Ishikawa (cell line): ENCODE results near the gene TIAM2.

Experiments used
- CEBPB ChIP-seq: IDR thresholded peaks from 2 replicates; pipeline ENCODE4 v1.6.1; 2012
- CREB1 ChIP-seq: IDR thresholded peaks from 2 replicates; pipeline ENCODE4 v1.6.1; 2012; ENCODE audit warnings: low read depth
- EGR1 ChIP-seq: IDR thresholded peaks from 2 replicates; pipeline ENCODE4 v1.6.1; 2012
- EP300 ChIP-seq: IDR thresholded peaks from 2 replicates; pipeline ENCODE4 v1.6.1; 2012; ENCODE audit warnings: borderline replicate concordance
- FOXM1 ChIP-seq: IDR thresholded peaks from 2 replicates; pipeline ENCODE4 v1.6.1; 2012; ENCODE audit warnings: low read depth, borderline replicate concordance
- NFIC ChIP-seq: IDR thresholded peaks from 2 replicates; pipeline ENCODE4 v1.6.1; 2012
- RAD21 ChIP-seq: IDR thresholded peaks from 2 replicates; pipeline ENCODE4 v1.6.1; 2012; ENCODE audit warnings: low read depth
- TAF1 ChIP-seq: IDR thresholded peaks from 2 replicates; pipeline ENCODE4 v1.6.1; 2012; ENCODE audit warnings: low read depth, mild to moderate bottlenecking
- TCF12 ChIP-seq: IDR thresholded peaks from 2 replicates; pipeline ENCODE4 v1.6.1; 2012; ENCODE audit warnings: low read depth
- TEAD4 ChIP-seq: IDR thresholded peaks from 2 replicates; pipeline ENCODE4 v1.6.1; 2012
- YY1 ChIP-seq: IDR thresholded peaks from 2 replicates; pipeline ENCODE4 v1.6.1; 2012; ENCODE audit warnings: low read depth
- ZBTB7A ChIP-seq: IDR thresholded peaks from 2 replicates; pipeline ENCODE4 v1.6.1; 2012; ENCODE audit warnings: low read depth
- TF ChIP-seq, protein P1 (sequence below): IDR thresholded peaks from 2 replicates; pipeline ENCODE4 v1.6.1; 2012; ENCODE audit warnings: low read depth, mild to moderate bottlenecking
- TF ChIP-seq, protein P2 (sequence below): IDR thresholded peaks from 2 replicates; pipeline ENCODE4 v1.6.1; 2012

TIAM2 gene

DNA sequence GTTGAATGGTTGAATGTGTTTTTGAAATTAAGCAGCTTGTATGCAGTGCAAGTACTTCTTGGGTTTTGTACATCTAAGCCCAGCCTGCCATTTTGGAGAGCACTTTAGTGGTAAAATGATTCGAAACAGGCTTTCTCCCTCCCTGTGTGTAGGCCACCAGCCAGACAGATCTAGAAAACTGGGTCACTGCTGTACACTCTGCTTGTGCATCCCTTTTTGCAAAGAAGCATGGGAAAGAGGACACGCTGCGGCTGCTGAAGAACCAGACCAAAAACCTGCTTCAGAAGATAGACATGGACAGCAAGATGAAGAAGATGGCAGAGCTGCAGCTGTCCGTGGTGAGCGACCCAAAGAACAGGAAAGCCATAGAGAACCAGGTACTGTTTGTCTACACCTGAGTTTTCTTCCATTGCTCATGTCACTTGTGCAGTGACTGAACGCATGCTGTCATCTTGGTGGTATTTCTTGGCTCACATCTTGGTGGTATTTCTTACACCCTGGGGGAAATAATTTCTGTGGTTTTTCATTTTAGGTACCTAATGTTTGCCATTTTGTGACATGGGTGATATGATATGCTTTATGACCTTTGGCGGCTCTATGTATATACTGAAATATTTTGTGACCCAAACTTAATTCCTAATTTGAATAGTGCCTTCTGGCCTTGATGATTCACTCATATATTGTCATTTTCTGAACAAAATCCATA is 153.0 kb downstream of the TIAM2 start:
- TF ChIP-seq NFIC (no peak), CEBPB (no peak), TEAD4 (no peak), FOXM1 (no peak), ZBTB7A (no peak), EP300 (no peak), TCF12 (no peak), CREB1 (no peak), TAF1 (no peak), EGR1 (no peak)
- TF ChIP-seq, protein P1, sequence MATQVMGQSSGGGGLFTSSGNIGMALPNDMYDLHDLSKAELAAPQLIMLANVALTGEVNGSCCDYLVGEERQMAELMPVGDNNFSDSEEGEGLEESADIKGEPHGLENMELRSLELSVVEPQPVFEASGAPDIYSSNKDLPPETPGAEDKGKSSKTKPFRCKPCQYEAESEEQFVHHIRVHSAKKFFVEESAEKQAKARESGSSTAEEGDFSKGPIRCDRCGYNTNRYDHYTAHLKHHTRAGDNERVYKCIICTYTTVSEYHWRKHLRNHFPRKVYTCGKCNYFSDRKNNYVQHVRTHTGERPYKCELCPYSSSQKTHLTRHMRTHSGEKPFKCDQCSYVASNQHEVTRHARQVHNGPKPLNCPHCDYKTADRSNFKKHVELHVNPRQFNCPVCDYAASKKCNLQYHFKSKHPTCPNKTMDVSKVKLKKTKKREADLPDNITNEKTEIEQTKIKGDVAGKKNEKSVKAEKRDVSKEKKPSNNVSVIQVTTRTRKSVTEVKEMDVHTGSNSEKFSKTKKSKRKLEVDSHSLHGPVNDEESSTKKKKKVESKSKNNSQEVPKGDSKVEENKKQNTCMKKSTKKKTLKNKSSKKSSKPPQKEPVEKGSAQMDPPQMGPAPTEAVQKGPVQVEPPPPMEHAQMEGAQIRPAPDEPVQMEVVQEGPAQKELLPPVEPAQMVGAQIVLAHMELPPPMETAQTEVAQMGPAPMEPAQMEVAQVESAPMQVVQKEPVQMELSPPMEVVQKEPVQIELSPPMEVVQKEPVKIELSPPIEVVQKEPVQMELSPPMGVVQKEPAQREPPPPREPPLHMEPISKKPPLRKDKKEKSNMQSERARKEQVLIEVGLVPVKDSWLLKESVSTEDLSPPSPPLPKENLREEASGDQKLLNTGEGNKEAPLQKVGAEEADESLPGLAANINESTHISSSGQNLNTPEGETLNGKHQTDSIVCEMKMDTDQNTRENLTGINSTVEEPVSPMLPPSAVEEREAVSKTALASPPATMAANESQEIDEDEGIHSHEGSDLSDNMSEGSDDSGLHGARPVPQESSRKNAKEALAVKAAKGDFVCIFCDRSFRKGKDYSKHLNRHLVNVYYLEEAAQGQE = no peak

DNA sequence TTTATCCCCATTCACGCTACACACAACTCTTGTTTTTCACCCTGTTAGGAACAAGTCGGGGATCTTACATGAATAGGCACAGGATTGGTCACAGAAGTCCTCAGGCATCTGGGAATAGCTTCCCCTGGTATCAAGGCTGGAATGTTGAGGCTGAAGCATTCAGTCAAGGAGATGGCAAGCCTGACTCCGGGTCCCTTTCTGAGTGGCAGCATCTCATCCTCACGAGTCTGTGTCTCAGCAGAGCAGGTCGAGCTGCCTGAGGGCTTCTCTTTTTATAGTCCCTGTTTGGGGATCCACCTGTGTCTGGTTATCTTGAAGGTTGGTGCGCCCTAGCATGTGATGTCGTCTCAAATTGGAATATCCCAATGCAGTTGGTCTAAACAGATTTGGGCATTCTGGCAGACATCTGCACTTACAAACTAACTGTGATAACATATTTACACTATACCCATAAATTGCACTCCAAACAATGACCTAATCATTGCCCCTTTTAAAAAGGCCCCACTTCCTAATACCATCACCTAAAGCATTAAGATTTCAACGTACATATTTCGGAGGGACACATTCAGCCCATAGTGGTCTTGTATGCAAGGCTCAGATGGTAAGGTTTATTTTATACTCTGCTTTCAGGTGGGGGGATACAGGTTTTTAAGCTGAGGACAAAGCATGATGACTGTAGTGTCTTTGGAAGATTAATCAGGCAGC is 156.0 kb downstream of the TIAM2 start:
- TF ChIP-seq TCF12 (no peak), NFIC (no peak), TEAD4 (no peak), TAF1 (no peak), CREB1 (no peak), YY1 (no peak), CEBPB (no peak), RAD21 (no peak)
- TF ChIP-seq, protein P2, sequence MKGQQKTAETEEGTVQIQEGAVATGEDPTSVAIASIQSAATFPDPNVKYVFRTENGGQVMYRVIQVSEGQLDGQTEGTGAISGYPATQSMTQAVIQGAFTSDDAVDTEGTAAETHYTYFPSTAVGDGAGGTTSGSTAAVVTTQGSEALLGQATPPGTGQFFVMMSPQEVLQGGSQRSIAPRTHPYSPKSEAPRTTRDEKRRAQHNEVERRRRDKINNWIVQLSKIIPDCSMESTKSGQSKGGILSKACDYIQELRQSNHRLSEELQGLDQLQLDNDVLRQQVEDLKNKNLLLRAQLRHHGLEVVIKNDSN = no peak
- TF ChIP-seq, protein P1 = no peak

DNA sequence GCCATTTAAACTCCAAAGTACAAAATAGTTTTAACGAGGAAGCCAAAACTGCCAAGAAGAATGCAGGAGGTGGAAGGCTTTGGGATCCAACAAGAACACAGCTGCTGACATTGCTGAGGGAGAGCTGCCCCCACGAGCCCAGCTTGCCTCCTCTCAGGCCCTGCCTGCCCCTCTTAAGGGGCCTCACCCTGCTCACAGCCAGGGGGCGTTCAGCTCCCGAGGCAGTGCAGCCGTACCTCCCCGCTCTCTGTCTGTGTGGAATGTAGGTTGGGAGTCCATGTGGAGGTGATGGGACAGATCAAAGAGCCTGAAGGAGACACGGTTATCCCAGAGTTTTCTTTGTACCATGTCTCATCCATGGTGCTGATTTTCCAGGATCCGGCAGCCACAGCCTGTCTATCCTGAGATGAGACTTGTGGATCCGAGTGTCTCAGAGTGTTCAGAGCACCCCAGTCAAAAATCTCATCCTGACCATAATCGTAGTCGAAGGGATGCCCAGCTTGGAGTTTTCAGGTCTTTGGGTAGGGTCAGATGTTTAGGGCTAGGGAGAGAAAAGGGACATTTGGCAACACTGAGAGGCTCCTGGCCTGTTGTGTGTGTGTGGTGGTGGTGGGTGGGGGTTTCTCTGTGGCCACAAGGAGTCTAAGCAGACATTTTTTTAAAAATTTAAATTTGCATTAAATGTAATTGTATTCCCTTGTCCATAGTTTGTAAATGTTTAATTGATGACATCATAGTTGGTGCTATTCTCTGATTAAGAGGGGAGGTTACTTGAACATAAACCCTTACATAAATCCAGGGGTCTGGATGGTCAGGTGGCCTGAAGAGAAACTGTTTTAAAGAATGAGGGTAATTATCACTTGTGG is 157.3 kb downstream of the TIAM2 start:
- TF ChIP-seq, protein P1 = 0 out of 2 replicates have a peak, but pooled peaks have one; percentile 16
- TF ChIP-seq CEBPB = no peak

DNA sequence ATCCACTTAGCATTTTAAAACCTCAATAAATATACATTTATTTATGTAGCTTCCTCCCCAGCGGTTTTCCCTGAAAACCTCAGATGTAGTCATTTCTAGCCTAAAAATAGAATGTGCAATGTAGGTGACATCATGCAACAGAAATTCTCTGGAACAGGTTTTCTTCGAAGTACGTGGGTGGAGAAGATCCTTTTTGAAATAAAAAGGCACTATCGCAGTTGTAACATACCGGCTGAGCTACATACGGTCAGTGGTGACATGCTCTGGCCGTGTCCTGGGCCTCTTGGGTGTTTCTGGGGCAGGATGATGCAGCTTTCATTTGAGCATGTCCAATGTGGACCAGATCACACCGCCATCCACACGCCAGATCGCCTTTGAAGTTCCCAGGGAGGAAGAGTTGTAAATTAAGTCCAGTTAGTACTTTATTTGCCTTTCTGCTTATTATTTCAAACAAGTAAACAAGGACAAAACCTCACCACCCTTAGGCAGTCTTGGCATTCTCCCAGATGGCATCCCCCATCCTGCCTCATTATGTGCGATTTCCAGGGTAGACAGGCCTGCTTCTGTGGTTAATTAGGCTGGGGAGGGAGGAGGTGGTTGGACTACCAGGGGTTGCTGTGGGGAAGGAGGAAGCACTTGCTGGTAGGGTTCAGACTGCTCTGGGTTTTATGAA is 159.2 kb downstream of the TIAM2 start:
- no peak for TF ChIP-seq CREB1
- TF ChIP-seq RAD21 = no peak
- TF ChIP-seq EGR1 = peak; percentile 67
- no peak for TF ChIP-seq YY1
